NT2/D1 (cell line): Measurements from ENCODE around the gene HAGH.

ENCODE experiments used
- DNase-seq: peaks from one replicate; pipeline ENCODE4 v3.0.0-alpha.2; 2011; ENCODE audit warnings: low read depth, low spot score
- H3K27me3 ChIP-seq: 2 replicates; pipeline ENCODE4 v1.6.0; 2011; ENCODE audit warnings: mild to moderate bottlenecking; ENCODE audit not compliant: insufficient read length, insufficient read depth
- H3K36me3 ChIP-seq: 2 replicates; pipeline ENCODE4 v1.6.1; 2011; ENCODE audit warnings: mild to moderate bottlenecking, low read length, mixed read lengths; ENCODE audit not compliant: insufficient read depth, insufficient read length
- H3K4me1 ChIP-seq: 2 replicates; pipeline ENCODE4 v1.5.1; 2011; ENCODE audit not compliant: insufficient read depth, insufficient read length
- H3K4me3 ChIP-seq: 2 replicates; pipeline ENCODE4 v1.5.1; 2011; ENCODE audit warnings: low read depth; ENCODE audit not compliant: insufficient read length
- H3K9ac ChIP-seq: 2 replicates; pipeline ENCODE4 v1.6.0; 2011; ENCODE audit warnings: low read depth; ENCODE audit not compliant: insufficient read length
- H3K9me3 ChIP-seq: 2 replicates; pipeline ENCODE4 v1.5.1; 2011; ENCODE audit warnings: mild to moderate bottlenecking, low read length; ENCODE audit not compliant: insufficient read depth
- SUZ12 ChIP-seq: IDR thresholded peaks from 2 replicates; pipeline ENCODE4 v1.6.1; 2011; ENCODE audit not compliant: insufficient read length, insufficient read depth; ENCODE audit errors: extremely low read depth
- YY1 ChIP-seq: IDR thresholded peaks from 2 replicates; pipeline ENCODE4 v1.6.1; 2011; ENCODE audit not compliant: insufficient read length, insufficient read depth
- ZNF274 ChIP-seq: IDR thresholded peaks from 2 replicates; pipeline ENCODE4 v1.6.1; 2011; ENCODE audit warnings: mild to moderate bottlenecking, low read depth, low read length

The HAGH gene

GRCh38 chr16:1820946-1821290, 5.7 kb downstream of the HAGH start:
- Histone ChIP-seq H3K36me3 (peaks cover 28% of the 10 kb centered on the region), H3K9ac (no peak overlapping the region), H3K27me3 (peaks cover 12% of the 10 kb centered on the region), H3K9me3 (no peaks in the 10 kb centered on the region), H3K4me1 (no peaks in the 10 kb centered on the region), H3K4me3 (no peak overlapping the region)
- no peak for TF ChIP-seq ZNF274
- no peak for TF ChIP-seq YY1
- TF ChIP-seq SUZ12 = no peak
- no peak for DNase-seq

- Histone ChIP-seq H3K9me3 (no peaks in the 10 kb centered on the region), H3K27me3 (peaks cover 7% of the 10 kb centered on the region), H3K36me3 (peaks cover 30% of the 10 kb centered on the region), H3K4me1 (no peaks in the 10 kb centered on the region), H3K9ac (no peak overlapping the region), H3K4me3 (no peak overlapping the region)
- TF ChIP-seq ZNF274 (no peak), SUZ12 (no peak), YY1 (no peak)
- DNase-seq = no peak
These were observed 6.3 kb downstream of the HAGH start for GRCh38 chr16:1820096-1820945.

- TF ChIP-seq SUZ12 (no peak), ZNF274 (no peak), YY1 (no peak)
- no peak overlapping the region for H3K4me3 ChIP-seq
- H3K36me3 ChIP-seq = peaks cover 31% of the 10 kb centered on the region
- H3K4me1 ChIP-seq = no peaks in the 10 kb centered on the region
- no peak overlapping the region for H3K9ac ChIP-seq
- DNase-seq = no peak
- H3K27me3 ChIP-seq = peaks cover 4% of the 10 kb centered on the region
- no peaks in the 10 kb centered on the region for H3K9me3 ChIP-seq
These were observed 7.0 kb downstream of the HAGH start for GRCh38 chr16:1819611-1820010.

GRCh38 chr16:1818873-1819525, 7.6 kb downstream of the HAGH start:
- peaks cover 31% of the 10 kb centered on the region for H3K36me3 ChIP-seq
- no peak for DNase-seq
- TF ChIP-seq YY1 (no peak), ZNF274 (no peak), SUZ12 (no peak)
- no peaks in the 10 kb centered on the region for H3K4me1 ChIP-seq
- H3K9ac ChIP-seq = no peak overlapping the region
- H3K27me3 ChIP-seq = no peaks in the 10 kb centered on the region
- no peaks in the 10 kb centered on the region for H3K9me3 ChIP-seq
- no peak overlapping the region for H3K4me3 ChIP-seq

GRCh38 chr16:1818204-1818872, 8.3 kb downstream of the HAGH start:
- Histone ChIP-seq H3K36me3 (peaks cover 31% of the 10 kb centered on the region), H3K4me3 (no peak overlapping the region), H3K9ac (no peak overlapping the region), H3K9me3 (no peaks in the 10 kb centered on the region), H3K4me1 (no peaks in the 10 kb centered on the region), H3K27me3 (no peaks in the 10 kb centered on the region)
- TF ChIP-seq ZNF274 (no peak), YY1 (no peak), SUZ12 (no peak)
- no peak for DNase-seq

- DNase-seq = no peak
- no peaks in the 10 kb centered on the region for H3K27me3 ChIP-seq
- no peaks in the 10 kb centered on the region for H3K4me1 ChIP-seq
- H3K9ac ChIP-seq = no peak overlapping the region
- no peak overlapping the region for H3K4me3 ChIP-seq
- TF ChIP-seq SUZ12 (no peak), ZNF274 (no peak), YY1 (no peak)
- H3K9me3 ChIP-seq = no peaks in the 10 kb centered on the region
- H3K36me3 ChIP-seq = peaks cover 29% of the 10 kb centered on the region
These were observed 8.9 kb downstream of the HAGH start for GRCh38 chr16:1817716-1818115.

- Histone ChIP-seq H3K9ac (no peak overlapping the region), H3K27me3 (no peaks in the 10 kb centered on the region), H3K4me1 (no peaks in the 10 kb centered on the region), H3K9me3 (no peaks in the 10 kb centered on the region), H3K36me3 (peaks cover 24% of the 10 kb centered on the region), H3K4me3 (no peak overlapping the region)
- TF ChIP-seq ZNF274 = no peak
- no peak for TF ChIP-seq YY1
- no peak for TF ChIP-seq SUZ12
- no peak for DNase-seq
These were observed 9.4 kb downstream of the HAGH start for GRCh38 chr16:1817276-1817589.
